Measurements from ENCODE around the gene SPOCK1. TPM values are rescaled to one million over a fixed set of nuclear protein-coding genes. Genes with fewer than 3 reads are reported as not detected.

SPOCK1 gene
- total and polyA plus RNA-seq, 2 donors (not counting 3 experiments of a cell fraction or from before 2014, with no cell fraction given), result 144 to 280 TPM

- Histone ChIP-seq H3K79me2 (ENCODE audit: control insufficient read depth, insufficient read depth, low read length) (peaks cover 43% of the 10 kb centered on the region), H3K4me1 (ENCODE audit: control insufficient read depth, extremely low read depth, insufficient read depth, low read length) (no peaks in the 10 kb centered on the region), H3K9ac (replicated peaks; ENCODE audit: extremely low read depth, insufficient read depth, low read length) (no peak overlapping the region), H4K20me1 (replicated peaks; ENCODE audit: control insufficient read depth, extremely low read depth, insufficient read depth, low read length) (no peaks in the 10 kb centered on the region), H3K4me3 (replicated peaks in 1 of 3; ENCODE audit: insufficient read depth in 1 of 3, low read depth in 1 of 3, low read length in 3 of 3) (no peak overlapping the region), H3K9me3 (replicated peaks; ENCODE audit: control insufficient read depth, insufficient read depth, low read length) (no peaks in the 10 kb centered on the region), H2AFZ (ENCODE audit: low read depth, low read length) (no peak overlapping the region), H3K4me2 (ENCODE audit: insufficient read depth, low read length) (no peak overlapping the region), H3K27ac (ENCODE audit: insufficient read depth, low read depth, low read length) (no peak overlapping the region), H3K36me3 (ENCODE audit: control insufficient read depth in 2 of 2, extremely low read depth in 1 of 2, insufficient read depth in 2 of 2, low read length in 2 of 2) (no peaks in the 10 kb centered on the region), H3K9me1 (replicated peaks; ENCODE audit: control insufficient read depth, extremely low read depth, insufficient read depth, low read length) (no peaks in the 10 kb centered on the region), H3K27me3 (ENCODE audit: control insufficient read depth in 2 of 2, insufficient read depth in 2 of 2, low read length in 2 of 2) (no peaks in the 10 kb centered on the region)
- TF ChIP-seq POLR2AphosphoS5 (IDR thresholded peaks at IDR 0.05; ENCODE audit: insufficient read depth, low read depth, low read length), result no peak
- TF ChIP-seq FOS (IDR thresholded peaks at IDR 0.05; ENCODE audit: borderline replicate concordance, insufficient read depth, low read length), result no peak
- no peak for TF ChIP-seq GATA2 (IDR thresholded peaks at IDR 0.05; ENCODE audit: insufficient read depth, insufficient read length, low read depth, low read length)
- TF ChIP-seq EZH2 (IDR thresholded peaks at IDR 0.05; ENCODE audit: borderline replicate concordance, low read depth, low read length, severe bottlenecking), result no peak
- TF ChIP-seq JUN (IDR thresholded peaks at IDR 0.05; ENCODE audit: borderline replicate concordance, insufficient read depth, insufficient read length, low read depth), result no peak
- TF ChIP-seq MYC (IDR thresholded peaks at IDR 0.05; ENCODE audit: low read depth, low read length), result no peak
- TF ChIP-seq MAX (IDR thresholded peaks at IDR 0.05; ENCODE audit: insufficient read depth, insufficient read length), result no peak
- TF ChIP-seq POLR2A (IDR thresholded peaks at IDR 0.05; ENCODE audit: low read depth, low read length), result no peak
- TF ChIP-seq, protein P1, sequence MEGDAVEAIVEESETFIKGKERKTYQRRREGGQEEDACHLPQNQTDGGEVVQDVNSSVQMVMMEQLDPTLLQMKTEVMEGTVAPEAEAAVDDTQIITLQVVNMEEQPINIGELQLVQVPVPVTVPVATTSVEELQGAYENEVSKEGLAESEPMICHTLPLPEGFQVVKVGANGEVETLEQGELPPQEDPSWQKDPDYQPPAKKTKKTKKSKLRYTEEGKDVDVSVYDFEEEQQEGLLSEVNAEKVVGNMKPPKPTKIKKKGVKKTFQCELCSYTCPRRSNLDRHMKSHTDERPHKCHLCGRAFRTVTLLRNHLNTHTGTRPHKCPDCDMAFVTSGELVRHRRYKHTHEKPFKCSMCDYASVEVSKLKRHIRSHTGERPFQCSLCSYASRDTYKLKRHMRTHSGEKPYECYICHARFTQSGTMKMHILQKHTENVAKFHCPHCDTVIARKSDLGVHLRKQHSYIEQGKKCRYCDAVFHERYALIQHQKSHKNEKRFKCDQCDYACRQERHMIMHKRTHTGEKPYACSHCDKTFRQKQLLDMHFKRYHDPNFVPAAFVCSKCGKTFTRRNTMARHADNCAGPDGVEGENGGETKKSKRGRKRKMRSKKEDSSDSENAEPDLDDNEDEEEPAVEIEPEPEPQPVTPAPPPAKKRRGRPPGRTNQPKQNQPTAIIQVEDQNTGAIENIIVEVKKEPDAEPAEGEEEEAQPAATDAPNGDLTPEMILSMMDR (IDR thresholded peaks at IDR 0.05; ENCODE audit: extremely low read depth in 1 of 2, insufficient read depth in 1 of 2, low read depth in 1 of 2, low read length in 2 of 2), result no peak
- ChIA-PET CTCF (interaction anchor here (1.8 kb wide), 1 partner anchor 30 kb away, joined by 4 read pairs; no protein-coding TSS in a partner anchor), POLR2A (no interaction called here)
- BruUV-seq (replicated peaks), result no TSS peak
- DNase-seq (ENCODE audit: low read depth, low spot score) (no peak), FAIRE-seq (no peak)
- intact Hi-C loops (cut with micrococcal nuclease) (no loop called here), dilution Hi-C loops (cut with MboI; ENCODE audit: extremely low pct_ligation_motif_present, low sequenced_read_pairs) (no loop called here)
These were observed 208.1 kb downstream of the SPOCK1 start for GRCh38 chr5:137291031-137291430.

All from endothelial cell of umbilical vein (primary cell).